Muscle of back (tissue), 11 donors: ENCODE data around the gene APBB1IP. TPM values are rescaled to one million over a fixed set of nuclear protein-coding genes. Genes with fewer than 3 reads are reported as not detected.
"Not testable (repeated sequence)": the region's sequence is repeated elsewhere in the genome, so short reads cannot be mapped to it uniquely, and the experiment has no call there.

Experiments used
- DNase-seq, 3 donors: peaks; one replicate each; pipeline versions ENCODE4 v3.0.0 to v3.0.0-alpha.2; 2013
- polyA plus RNA-seq, 10 donors: library from polyadenylated mRNA; unstranded; fragments of 120-200 nt; gene quantifications; one replicate each; pipeline ENCODE4 v1.2.1, GENCODE V29; 2013; ENCODE audit not compliant: insufficient read length in 10 of 10

Gene APBB1IP
- polyA plus RNA-seq, 10 donors, result 1.2 to 6.1 (median 2.7) TPM

- no peak for DNase-seq
Observed at GRCh38 chr10:26477501-26477900, 39.4 kb downstream of the APBB1IP start.

- DNase-seq, result no peak
Observed at GRCh38 chr10:26478061-26478460, 39.9 kb downstream of the APBB1IP start.

- no peak for DNase-seq
Observed at GRCh38 chr10:26479766-26480492, 41.8 kb downstream of the APBB1IP start.

DNA sequence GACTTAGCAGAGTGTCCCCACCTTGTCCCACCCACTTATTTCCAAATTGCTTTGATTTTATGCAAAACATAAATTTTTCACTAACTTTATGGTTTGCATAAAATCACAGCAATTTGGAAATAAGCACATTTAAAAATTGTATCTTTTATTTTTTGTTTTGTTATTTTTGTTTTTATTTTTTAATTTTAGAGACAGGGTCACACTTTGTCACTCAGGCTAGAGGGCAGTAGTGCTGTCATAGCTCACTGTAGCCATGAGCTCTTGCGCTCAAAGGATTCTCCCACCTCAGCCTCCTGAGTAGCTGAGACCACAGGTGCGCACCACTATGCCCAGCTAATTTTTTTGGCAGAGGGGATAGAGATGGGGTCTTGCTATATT lies 43.2 kb downstream of the APBB1IP start:
- no peak for DNase-seq

DNA sequence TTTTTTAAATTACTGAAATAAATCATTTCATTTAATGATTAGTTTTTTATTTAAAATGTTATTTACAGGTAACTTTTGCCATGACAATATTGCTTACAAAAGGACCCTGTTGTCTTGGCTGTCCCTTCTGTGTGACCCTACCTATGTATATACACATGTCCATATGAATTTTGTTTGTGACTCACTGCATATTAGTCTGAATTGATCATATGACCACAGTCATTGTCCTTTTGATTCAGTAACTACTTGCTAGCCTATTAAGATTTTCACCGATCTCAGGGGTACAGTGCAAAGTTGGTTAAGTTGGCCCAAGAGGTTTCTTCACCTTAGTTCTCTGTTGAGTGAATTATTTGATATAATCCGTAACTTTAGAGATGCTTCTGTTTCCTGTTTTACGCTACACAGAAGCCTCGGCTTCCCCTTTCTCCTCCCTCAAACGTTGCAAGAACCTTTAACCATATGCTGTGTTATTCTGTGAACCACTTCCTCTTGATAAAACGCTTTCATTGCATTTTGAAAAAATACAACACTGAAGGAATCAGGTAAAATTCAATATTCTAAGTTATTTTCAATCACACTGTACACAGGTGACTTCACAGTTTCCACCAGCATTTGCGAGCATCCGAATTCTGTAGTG lies 43.9 kb downstream of the APBB1IP start:
- no peak for DNase-seq

- no peak for DNase-seq
Observed at GRCh38 chr10:26483554-26483953, 45.4 kb downstream of the APBB1IP start.

- peak in 1 of 3 donors; percentile 27 for DNase-seq
Observed at GRCh38 chr10:26485150-26485941, 47.2 kb downstream of the APBB1IP start.

GRCh38 chr10:26486304-26486703 lies 48.2 kb downstream of the APBB1IP start:
- DNase-seq, result peak; percentile 61 to 88 (median 84)

DNA sequence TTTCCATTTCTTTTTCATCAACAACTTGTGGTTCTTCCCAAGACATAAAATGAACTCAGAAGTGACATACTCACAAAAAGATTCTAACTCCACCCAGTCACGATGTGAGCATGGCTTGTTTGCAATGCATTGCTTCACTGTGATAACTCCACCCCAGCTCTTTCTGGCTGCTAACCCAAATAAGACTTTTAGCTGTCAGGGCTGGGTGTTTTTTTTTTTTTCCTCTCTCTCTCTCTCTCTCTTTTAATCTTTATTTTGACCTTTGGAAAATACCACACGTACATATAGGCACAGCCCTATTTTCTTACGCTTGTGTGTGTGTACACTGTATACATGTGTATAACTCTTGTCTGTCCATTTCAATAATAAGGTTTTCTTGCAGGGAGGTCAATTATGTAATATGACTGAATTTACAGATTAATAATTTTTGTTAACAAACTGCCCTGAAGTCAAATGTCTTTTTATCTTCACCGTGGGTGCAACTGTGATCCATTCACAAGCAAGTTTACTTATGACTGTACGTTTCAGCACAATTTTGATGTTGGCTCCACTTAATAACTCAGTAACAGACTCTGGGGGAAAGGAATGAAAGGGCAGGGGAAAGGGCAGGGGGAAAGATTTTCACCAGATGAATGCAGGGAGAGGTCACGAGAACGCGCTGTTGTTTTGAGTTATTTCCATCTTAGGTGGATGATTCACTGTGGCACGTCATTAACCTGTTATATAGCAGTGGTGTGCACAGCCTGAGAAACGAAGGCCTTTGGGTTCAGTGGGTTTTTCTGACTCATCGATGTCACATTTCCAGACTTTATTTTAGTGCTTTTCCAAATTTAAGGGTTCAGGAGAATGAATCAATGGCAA lies 49.1 kb downstream of the APBB1IP start:
- peak; percentile 73 to 84 (median 80) for DNase-seq

GRCh38 chr10:26488344-26488743 lies 50.2 kb downstream of the APBB1IP start:
- no peak for DNase-seq

GRCh38 chr10:26489081-26489480 lies 50.9 kb downstream of the APBB1IP start:
- no peak for DNase-seq

- DNase-seq, result not testable (repeated sequence)
Observed at GRCh38 chr10:26490367-26490766, 52.2 kb downstream of the APBB1IP start.

GRCh38 chr10:26491276-26491675 lies 53.1 kb downstream of the APBB1IP start:
- DNase-seq, result no peak

- DNase-seq, result no peak
Observed at GRCh38 chr10:26491934-26492333, 53.8 kb downstream of the APBB1IP start.

DNA sequence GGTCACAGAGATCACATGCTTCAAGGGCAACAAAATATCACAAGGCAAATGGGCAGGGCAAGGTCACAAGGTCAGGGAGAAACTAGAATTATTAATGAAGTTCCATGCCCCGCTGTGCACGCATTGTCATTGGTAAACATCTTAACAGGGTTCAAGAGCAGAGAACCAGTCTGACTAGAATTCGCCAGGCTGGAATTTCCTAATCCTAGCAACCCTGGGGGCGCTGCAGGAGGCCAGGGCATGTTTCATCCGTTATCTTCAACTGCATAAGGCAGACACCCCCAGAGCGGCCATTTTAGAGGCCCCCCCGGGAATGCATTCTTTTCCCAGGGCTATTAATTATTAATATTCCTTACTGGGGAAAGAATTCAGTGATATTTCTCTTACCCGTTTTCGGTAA lies 54.6 kb downstream of the APBB1IP start:
- not testable (repeated sequence) for DNase-seq

GRCh38 chr10:26494018-26494417 lies 55.9 kb downstream of the APBB1IP start:
- no peak for DNase-seq

DNA sequence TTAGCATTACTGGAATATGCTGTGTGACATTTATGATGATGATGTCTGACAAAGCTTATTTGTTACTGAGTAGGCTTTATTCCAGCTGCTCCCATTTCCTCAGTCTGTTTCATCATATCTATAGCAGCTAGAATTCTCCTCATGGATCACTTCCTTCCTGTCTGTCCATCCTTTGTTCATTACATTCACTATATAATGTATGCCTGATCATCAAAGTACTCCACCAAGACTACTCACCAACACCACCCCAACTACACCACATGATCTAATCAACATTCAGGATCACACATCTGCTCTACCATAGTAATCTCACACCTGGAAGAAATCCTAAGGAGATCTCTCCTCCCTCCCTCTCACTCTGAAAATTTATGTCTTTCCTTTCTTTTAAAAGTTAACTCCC lies 61.3 kb downstream of the APBB1IP start:
- no peak for DNase-seq

DNA sequence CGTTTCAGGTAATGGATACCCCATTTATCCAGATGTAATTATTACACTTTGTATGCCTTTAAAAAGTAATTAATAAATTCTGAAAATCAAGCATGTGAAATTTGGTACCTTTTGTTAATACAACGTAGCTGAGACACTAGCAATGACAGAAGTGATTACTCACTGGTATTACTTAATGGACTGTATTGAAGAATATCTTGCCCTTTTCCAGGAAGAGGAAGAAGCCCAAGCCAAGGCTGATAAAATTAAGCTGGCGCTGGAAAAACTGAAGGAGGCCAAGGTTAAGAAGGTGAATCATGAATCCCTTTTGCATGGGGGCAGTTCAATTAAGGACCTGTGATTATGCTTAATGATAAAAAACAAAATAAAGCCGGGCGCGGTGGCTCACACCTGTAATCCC lies 64.8 kb downstream of the APBB1IP start:
- DNase-seq, result no peak

DNA sequence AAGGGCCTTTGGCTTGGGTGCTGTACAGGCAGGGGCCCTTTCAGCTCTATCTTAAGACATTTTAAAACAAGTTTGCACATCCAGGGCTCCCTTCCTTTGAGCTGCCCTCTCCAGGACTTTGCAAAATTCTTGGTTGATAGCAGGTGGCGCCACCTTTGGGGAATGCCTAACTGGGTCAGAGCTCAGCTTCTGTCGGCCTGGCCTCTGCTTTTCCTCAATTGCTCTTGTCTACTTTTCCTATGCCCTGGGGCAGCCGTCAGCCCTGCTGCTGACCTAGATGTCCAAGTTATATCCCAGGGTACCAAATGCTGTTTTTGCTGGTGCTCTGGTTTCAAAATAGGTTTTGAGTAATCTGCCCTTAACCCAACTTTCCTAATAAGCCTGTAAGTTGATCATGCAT lies 65.8 kb downstream of the APBB1IP start:
- no peak for DNase-seq

DNA sequence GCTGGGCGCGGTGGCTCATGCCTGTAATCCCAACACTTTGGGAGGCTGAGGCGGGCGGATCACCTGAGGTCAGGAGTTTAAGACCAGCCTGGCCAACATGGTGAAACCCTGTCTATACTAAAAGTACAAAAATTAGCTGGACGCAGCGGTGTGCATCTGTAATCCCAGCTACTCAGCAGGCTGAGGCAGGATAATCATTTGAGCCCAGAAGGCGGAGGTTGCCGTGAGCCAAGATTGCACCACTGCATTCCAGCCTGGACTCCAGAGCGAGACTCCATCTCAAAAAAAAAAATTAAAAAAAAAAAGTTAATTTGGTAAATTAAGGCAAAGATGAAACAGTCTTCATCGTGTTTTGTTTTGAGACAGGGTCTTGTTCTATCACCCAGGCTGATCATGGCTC lies 66.3 kb downstream of the APBB1IP start:
- not testable (repeated sequence) for DNase-seq

DNA sequence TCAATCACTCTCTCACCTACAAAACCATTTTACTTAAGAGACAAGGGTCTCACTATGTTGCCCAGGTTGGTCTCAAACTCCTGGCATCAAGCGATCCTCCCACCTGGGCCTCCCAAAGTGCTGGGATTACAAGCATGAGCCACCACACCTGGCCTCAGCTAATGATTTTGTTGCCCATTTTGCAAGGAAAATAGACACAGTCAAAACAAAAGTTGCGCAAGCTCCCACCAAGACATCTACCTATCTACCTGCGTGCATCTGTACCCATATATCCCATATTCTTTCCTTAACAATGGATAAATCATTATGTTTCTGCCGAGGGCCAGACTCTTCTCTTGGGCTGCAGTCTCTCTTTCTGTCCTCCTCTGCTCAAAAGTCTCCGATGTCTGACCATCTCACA lies 67.3 kb downstream of the APBB1IP start:
- DNase-seq, result no peak

DNA sequence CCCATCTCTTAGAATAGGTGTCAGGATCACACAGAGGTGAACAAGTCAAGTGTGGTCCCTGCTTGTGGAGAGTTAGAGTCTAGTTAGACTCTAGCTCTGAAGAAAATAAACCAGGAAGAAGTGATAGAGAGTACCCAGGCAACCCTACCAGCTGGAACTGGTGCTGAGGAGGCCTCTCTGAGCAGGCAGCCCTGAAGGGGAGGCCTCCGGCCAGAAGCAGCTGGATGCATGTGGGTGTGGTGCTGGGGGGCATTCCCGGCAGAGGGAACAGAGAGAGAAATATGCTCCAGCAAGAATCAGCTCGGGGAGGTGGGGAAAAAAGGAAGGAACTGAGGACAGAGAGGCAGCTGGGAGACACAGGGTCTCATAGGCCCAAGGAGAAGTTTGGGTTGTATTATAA lies 68.6 kb downstream of the APBB1IP start:
- no peak for DNase-seq
